Tibial artery (tissue), 4 donors: ENCODE results near the gene TMEM140.

Source experiments
- DNase-seq, 2 donors: peaks; one replicate each; pipeline ENCODE4 v3.0.0-alpha.2; 2019
- H3K27ac ChIP-seq, 2 donors: fragments of 200-600 bp; sonication (generic) in 1 of 2; 1 replicate in 1 of 2; 2 replicates in 1 of 2; pipeline ENCODE4 v1.5.1; 2018 to 2019; ENCODE audit warnings: mild to moderate bottlenecking in 1 of 2
- H3K27me3 ChIP-seq, 2 donors: fragments of 200-600 bp; sonication (generic) in 1 of 2; one replicate each; pipeline versions ENCODE4 v1.5.1 to v1.6.0; 2016 to 2019
- H3K36me3 ChIP-seq, 3 donors: fragments of 200-600 bp; sonication (generic) in 2 of 3; one replicate each; pipeline ENCODE4 v1.5.1; 2016 to 2019; ENCODE audit warnings: mild to moderate bottlenecking in 2 of 3
- H3K4me1 ChIP-seq, 4 donors: fragments of 200-600 bp; sonication (generic) in 2 of 4; 1 replicate in 3 of 4; 2 replicates in 1 of 4; pipeline ENCODE4 v1.5.1; 2016 to 2019
- H3K4me3 ChIP-seq, 2 donors: fragments of 200-600 bp; sonication (generic) in 1 of 2; 1 replicate in 1 of 2; 2 replicates in 1 of 2; pipeline ENCODE4 v1.5.1; 2018 to 2019; ENCODE audit warnings: mild to moderate bottlenecking in 2 of 2
- H3K9me3 ChIP-seq, 3 donors: fragments of 200-600 bp; sonication (generic) in 1 of 3; one replicate each; pipeline ENCODE4 v1.5.1; 2016 to 2019
- CTCF ChIP-seq, 2 experiments: fragments of 200-600 bp in 1 of 2; fragments of 450-650 bp in 1 of 2; IDR thresholded peaks; one replicate each; pipeline ENCODE4 v1.5.1; 2017 to 2019; ENCODE audit warnings: antibody characterized with exemption in 2 of 2, mild to moderate bottlenecking in 1 of 2, moderate library complexity in 1 of 2
- intact Hi-C: fragments of 100-400 bp; cut with DNase I; formaldehyde crosslinking; loops from one replicate; pipeline ENCODE4 v1.15.0; 2023; ENCODE audit warnings: low total_unique reads

TMEM140 gene

DNA sequence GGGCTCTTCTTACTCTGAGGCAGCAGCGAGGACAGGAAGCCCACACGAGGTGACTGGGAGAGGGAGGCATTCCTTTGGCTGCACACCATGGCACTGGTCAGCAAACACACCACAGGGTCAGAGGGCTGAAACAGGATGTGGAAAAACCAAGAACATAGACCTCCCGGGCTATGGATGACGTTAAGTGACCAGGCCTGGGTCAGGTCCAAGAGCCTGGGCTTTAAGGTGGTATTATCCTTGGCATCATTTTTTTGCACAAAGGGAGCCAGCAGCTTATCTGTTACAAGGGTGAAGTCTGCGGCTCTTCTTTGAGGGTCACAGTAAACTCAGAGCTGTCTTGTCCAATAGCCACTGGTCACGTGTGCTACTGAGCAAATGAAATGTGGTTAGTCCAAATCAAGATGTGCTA, 56.5 kb downstream of the TMEM140 start:
- Histone ChIP-seq H3K4me3 (no peak overlapping the region), H3K27me3 (no peaks in the 10 kb centered on the region), H3K9me3 (no peaks in the 10 kb centered on the region), H3K4me1 (peaks cover 0 to 26% (median 13%) of the 10 kb centered on the region in 4 donors), H3K27ac (no peak overlapping the region), H3K36me3 (peaks cover 39 to 57% (median 46%) of the 10 kb centered on the region in 3 donors)
- no peak for DNase-seq
- intact Hi-C loops: no loop called here
- TF ChIP-seq CTCF (IDR thresholded peaks at IDR 0.05): no peak

- H3K36me3 ChIP-seq: peaks cover 34 to 51% (median 41%) of the 10 kb centered on the region in 3 donors
- intact Hi-C loops: no loop called here
- no peak overlapping the region for H3K27ac ChIP-seq
- no peaks in the 10 kb centered on the region for H3K9me3 ChIP-seq
- H3K4me3 ChIP-seq: no peak overlapping the region
- no peak for TF ChIP-seq CTCF (IDR thresholded peaks at IDR 0.05)
- peaks cover 0 to 31% (median 16%) of the 10 kb centered on the region in 4 donors for H3K4me1 ChIP-seq
- no peaks in the 10 kb centered on the region for H3K27me3 ChIP-seq
- no peak for DNase-seq
These were observed 57.0 kb downstream of the TMEM140 start for GRCh38 chr7:135204876-135205275.

GRCh38 chr7:135205850-135206249, 58.0 kb downstream of the TMEM140 start:
- Histone ChIP-seq H3K27ac (no peak overlapping the region), H3K4me3 (no peak overlapping the region), H3K4me1 (peaks cover 0 to 38% (median 20%) of the 10 kb centered on the region in 4 donors)

GRCh38 chr7:135206941-135207391, 59.1 kb downstream of the TMEM140 start:
- no peaks in the 10 kb centered on the region for H3K27me3 ChIP-seq
- no peak for DNase-seq
- H3K27ac ChIP-seq: no peak overlapping the region
- no peak overlapping the region for H3K4me3 ChIP-seq
- peaks cover 30 to 34% (median 30%) of the 10 kb centered on the region in 3 donors for H3K36me3 ChIP-seq
- peaks cover 0 to 38% (median 20%) of the 10 kb centered on the region in 4 donors for H3K4me1 ChIP-seq
- TF ChIP-seq CTCF (IDR thresholded peaks at IDR 0.05): no peak
- intact Hi-C loops: no loop called here
- H3K9me3 ChIP-seq: no peaks in the 10 kb centered on the region

More at GRCh38 chr7:135205850-135206249, 58.0 kb downstream of the TMEM140 start:
- Histone ChIP-seq H3K9me3 (no peaks in the 10 kb centered on the region), H3K36me3 (peaks cover 30 to 42% (median 34%) of the 10 kb centered on the region in 3 donors), H3K27me3 (no peaks in the 10 kb centered on the region)
- intact Hi-C loops: no loop called here
- TF ChIP-seq CTCF (IDR thresholded peaks at IDR 0.05): no peak
- no peak for DNase-seq

- Histone ChIP-seq H3K27ac (no peak overlapping the region), H3K27me3 (no peaks in the 10 kb centered on the region), H3K9me3 (no peaks in the 10 kb centered on the region), H3K36me3 (peaks cover 28 to 30% (median 30%) of the 10 kb centered on the region in 3 donors), H3K4me3 (no peak overlapping the region), H3K4me1 (peaks cover 0 to 38% (median 20%) of the 10 kb centered on the region in 4 donors)
- intact Hi-C loops: no loop called here
- no peak for DNase-seq
- no peak for TF ChIP-seq CTCF (IDR thresholded peaks at IDR 0.05)
These were observed 59.7 kb downstream of the TMEM140 start for GRCh38 chr7:135207406-135208101.
